Bronchial epithelial cell (primary cell): ENCODE measurements around the gene CTSS. TPM values are rescaled to one million over a fixed set of nuclear protein-coding genes. Genes with fewer than 3 reads are reported as not detected.

Experiments used
- DNase-seq: peaks from one replicate; pipeline ENCODE4 v3.0.0-alpha.2; 2010; ENCODE audit warnings: low read depth
- FAIRE-seq: peaks from 2 replicates; lab custom pipeline; 2011; peaks lifted over from hg19 to GRCh38; lab: Jason Lieb, UNC
- H3K27me3 ChIP-seq: 2 replicates; pipeline ENCODE4 v1.5.1; 2011; ENCODE audit warnings: low read length; ENCODE audit not compliant: control insufficient read depth, insufficient read depth
- H3K36me3 ChIP-seq: 2 replicates; pipeline ENCODE4 v1.5.1; 2011; ENCODE audit warnings: low read length; ENCODE audit not compliant: control insufficient read depth, insufficient read depth
- H3K4me3 ChIP-seq: 2 replicates; pipeline ENCODE4 v1.5.1; 2011; ENCODE audit warnings: mild to moderate bottlenecking, low read depth, low read length, control low read depth
- total RNA-seq: library from RNA; depleted of rRNA; stranded (reverse); fragments of >200 nt; gene quantifications from 2 replicates; pipeline ENCODE4 v1.2.1, GENCODE V29; 2014
- TF ChIP-seq, protein P1 (sequence below): IDR thresholded peaks from 2 replicates; pipeline ENCODE4 v1.5.1; 2011; ENCODE audit warnings: mild to moderate bottlenecking, moderate library complexity, low read length, control low read depth, inconsistent platforms; ENCODE audit not compliant: insufficient read depth, severe bottlenecking

Gene CTSS
- total RNA-seq, 1 donor from 2014 or later: 0.53 TPM

- Histone ChIP-seq H3K4me3 (no peak overlapping the region), H3K27me3 (no peaks in the 10 kb centered on the region), H3K36me3 (no peaks in the 10 kb centered on the region)
- no peak for DNase-seq
- TF ChIP-seq, protein P1, sequence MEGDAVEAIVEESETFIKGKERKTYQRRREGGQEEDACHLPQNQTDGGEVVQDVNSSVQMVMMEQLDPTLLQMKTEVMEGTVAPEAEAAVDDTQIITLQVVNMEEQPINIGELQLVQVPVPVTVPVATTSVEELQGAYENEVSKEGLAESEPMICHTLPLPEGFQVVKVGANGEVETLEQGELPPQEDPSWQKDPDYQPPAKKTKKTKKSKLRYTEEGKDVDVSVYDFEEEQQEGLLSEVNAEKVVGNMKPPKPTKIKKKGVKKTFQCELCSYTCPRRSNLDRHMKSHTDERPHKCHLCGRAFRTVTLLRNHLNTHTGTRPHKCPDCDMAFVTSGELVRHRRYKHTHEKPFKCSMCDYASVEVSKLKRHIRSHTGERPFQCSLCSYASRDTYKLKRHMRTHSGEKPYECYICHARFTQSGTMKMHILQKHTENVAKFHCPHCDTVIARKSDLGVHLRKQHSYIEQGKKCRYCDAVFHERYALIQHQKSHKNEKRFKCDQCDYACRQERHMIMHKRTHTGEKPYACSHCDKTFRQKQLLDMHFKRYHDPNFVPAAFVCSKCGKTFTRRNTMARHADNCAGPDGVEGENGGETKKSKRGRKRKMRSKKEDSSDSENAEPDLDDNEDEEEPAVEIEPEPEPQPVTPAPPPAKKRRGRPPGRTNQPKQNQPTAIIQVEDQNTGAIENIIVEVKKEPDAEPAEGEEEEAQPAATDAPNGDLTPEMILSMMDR: no peak
- FAIRE-seq: no peak
Observed at GRCh38 chr1:150761801-150762200, 3.8 kb downstream of the CTSS start.

DNA sequence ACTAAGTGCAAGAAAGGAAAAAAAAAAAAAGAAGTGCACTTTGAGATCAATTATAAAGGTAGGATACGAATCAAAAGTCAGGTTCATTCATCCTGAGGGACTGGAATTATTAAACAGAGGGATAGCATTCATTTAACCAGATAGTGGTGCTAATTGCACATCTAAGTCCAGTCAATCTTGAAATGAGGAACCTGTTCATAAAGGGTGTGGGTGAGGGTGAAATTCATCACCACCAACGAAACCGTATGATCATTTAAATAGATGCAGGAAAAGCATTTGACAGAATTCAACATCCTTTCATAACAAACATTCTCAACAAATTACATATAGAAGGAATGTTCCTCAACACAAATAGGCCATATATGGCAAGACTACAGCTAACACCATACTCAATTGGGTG is 5.6 kb downstream of the CTSS start:
- H3K4me3 ChIP-seq: no peak overlapping the region
- DNase-seq: no peak
- no peak for FAIRE-seq
- no peaks in the 10 kb centered on the region for H3K27me3 ChIP-seq
- H3K36me3 ChIP-seq: no peaks in the 10 kb centered on the region
- TF ChIP-seq, protein P1: no peak

DNA sequence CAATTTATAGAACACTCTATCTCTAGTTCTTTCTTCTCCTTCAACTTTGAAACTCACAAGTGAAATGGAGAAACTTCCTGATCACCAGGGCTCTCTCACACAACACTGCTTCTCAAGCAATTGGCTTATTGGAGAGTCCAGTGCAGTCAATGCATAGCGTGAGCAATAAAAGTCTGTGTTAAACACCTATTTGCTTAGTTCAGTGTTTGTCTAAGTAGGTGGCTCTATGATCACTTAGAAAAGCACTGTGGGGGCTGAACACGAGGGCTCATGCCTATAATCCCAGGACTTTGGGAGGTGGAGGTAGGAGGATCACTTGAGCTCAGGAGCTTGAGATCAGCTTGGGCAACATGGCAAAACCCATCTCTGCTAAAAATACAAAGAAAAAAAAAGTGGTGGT is 12.2 kb downstream of the CTSS start:
- no peaks in the 10 kb centered on the region for H3K36me3 ChIP-seq
- TF ChIP-seq, protein P1: no peak

DNA sequence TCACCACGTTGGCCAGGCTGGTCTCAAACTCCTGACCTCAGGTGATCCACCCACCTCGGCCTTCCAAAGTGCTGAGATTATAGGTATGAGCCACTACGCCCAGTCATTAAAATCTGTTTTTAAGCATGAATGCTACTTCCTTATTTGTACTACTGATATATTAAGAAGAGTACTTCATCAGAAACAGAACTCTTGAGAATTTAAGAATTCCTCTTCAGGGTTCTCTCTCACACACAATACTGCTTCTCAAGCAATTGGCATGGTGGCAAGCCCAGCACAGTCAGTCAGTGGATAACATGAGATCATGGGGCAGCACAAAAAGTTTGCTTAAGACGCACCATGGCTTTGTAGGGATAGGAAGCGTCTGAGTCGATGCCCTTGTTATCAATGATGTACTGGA is 14.1 kb downstream of the CTSS start:
- no peak overlapping the region for H3K4me3 ChIP-seq
- TF ChIP-seq, protein P1: no peak
- DNase-seq (no peak), FAIRE-seq (no peak)
- no peaks in the 10 kb centered on the region for H3K36me3 ChIP-seq
- no peaks in the 10 kb centered on the region for H3K27me3 ChIP-seq

More for the DNA sequence above, 12.2 kb downstream of the CTSS start:
- DNase-seq (no peak), FAIRE-seq (no peak)
- H3K4me3 ChIP-seq: no peak overlapping the region
- no peaks in the 10 kb centered on the region for H3K27me3 ChIP-seq

- no peaks in the 10 kb centered on the region for H3K27me3 ChIP-seq
- DNase-seq: peak; percentile 89
- H3K4me3 ChIP-seq: no peak overlapping the region
- no peaks in the 10 kb centered on the region for H3K36me3 ChIP-seq
- FAIRE-seq: no peak
- TF ChIP-seq, protein P1: no peak
Observed at GRCh38 chr1:150749720-150750311, 15.8 kb downstream of the CTSS start.
